HG03025 (cell line): ENCODE results near the gene KLHDC8A.

ENCODE experiments used
- ATAC-seq: cut with Tn5 transposase; IDR thresholded peaks from one replicate; pipeline ENCODE4 v1.9.1; 2021; ENCODE audit warnings: mild to moderate bottlenecking, moderate library complexity; ENCODE audit not compliant: unreplicated experiment, low FRiP score

The KLHDC8A gene

DNA sequence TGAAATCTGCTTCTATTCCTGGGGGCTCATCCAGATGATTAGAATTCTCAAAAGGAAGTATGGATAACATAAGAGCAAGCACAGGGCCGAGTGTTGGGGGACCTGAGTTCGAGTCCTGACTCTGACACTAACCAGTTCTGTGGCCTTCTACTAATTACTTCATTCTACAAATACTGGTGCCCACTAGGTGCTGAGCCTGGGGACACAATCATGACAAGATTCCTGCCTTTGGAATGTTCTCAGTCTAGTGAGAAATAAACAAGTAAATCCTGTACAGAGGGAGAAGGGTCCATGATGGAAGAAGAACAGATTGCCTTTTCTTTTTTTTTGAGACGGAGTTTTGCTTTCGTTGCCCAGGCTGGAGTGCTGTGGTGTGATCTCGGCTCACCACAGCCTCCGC, 32.9 kb downstream of the KLHDC8A start:
- no peak for ATAC-seq

GRCh38 chr1:205321959-205322283, 34.8 kb downstream of the KLHDC8A start:
- no peak for ATAC-seq

DNA sequence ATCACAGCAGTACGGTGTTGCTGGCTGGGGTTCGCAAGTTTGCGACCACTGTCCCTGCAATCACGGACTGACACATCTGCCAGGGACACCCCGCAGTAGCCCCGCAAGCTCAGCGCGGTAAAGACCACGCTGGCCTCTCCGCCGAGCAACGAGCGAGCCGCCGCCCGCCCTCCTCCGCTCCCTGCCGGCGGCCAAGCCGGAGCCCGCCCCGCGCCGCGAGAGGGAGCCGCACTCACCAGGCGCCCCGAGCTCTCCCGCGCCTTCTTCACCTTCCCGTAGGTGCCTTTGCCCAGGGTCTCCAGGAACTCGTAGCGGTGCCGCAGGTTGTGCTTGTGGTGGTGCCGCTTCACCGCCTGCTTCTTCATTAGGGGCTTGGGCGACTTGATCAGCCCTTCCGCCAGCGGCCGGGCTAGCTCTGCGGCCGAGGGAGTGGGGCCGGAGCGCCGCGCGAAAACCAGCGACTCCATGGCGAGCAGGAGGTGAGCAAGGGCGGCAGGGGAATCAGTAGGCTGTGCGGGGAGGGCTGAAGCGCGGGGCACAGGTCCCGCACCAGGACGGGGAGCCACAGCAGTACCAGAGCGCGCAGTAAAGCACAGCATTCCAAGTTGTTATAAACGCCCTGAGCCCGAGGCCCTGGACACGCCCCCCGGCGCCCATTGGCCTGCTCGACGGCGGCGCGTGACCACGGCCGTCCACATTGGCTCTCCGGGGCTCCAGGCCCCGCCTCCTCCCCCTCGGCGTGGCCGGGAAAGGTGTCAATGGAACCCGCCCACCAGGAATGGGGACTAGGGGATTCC, 35.4 kb downstream of the KLHDC8A start, which contains the start of gene NUAK2:
NUAK2 (minus strand) TSS at position 584 of the 797 bp plus-strand sequence; CDS start at position 467, 117 bp downstream.
- ATAC-seq, result peak; percentile 50

DNA sequence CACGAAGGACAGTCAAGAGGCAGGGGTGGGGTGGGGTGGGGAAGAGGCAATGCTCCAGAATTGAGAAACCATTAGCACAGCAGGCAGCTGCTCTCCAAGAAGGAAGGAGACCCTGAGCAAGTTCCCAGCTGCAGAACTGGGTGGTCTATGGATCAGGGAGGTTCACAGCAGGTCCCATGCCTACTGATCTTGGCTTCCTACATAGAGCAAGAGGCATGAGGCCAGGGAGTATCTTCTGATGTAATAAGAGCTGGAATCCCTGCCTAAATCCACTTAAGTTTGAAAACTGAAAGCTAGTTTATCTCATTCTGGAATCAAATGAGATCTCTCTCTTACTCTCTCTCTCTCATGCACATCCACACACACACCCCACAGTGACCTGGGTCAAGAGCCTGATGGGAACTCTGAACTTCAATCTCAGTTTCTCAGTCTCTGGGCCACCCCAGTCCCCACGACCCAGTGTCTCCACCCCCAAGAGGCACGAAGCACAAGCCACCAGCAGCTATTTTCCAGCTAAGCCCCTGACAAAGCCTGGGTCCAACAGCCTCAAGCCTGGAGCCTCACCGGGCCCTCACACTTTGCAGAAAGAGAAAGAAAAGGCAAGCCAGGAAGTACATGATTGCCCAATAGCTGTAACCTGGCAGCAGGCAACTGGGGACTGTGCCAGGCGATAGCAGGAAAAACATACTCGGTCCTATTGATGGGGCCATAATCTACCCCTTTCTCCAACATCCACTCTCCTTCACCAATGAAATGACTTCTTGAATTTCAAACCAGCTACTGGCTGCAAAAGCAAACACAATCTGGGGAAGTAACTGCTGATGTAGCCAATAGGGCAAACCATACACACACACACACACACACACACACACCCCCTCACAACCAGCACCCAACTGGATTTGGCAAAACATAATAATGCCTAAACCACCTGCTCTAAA, 37.4 kb downstream of the KLHDC8A start:
- no peak for ATAC-seq

DNA sequence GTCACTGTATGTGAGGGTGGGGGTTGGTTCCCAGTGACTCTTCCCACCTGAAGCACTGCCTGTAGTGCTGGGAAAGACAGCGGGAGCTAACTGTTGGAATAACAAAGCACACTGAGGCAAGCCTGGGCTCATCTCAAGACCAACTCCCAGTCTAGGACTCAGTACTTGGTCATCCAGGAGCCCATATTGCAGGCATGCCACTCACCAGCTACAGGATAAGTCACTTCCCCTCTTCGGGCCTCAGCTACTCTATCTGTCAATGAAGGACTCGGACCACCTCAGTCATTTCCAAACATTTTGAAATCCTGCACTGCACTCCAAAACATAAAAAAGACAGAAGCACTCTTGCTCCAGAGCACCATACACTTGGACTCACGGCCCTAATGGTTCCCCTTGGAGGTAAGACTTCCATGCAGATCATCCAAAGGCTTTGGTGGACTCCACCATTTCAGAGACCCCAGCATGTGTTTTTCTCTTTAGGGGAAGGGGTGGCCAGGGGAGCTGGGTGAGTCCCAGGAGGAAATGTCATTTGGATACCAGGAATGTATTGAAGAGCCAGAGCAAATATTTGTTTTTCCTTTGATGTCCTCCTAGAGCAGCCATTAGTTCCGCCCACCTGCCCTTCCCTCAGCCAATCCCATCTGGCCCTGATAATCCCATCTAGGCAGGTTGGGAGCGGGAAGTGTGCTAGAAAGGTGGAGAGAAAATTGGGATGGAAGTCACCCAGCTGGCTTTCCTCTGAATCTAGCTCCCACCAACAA, 38.3 kb downstream of the KLHDC8A start:
- no peak for ATAC-seq

GRCh38 chr1:205317311-205317917, 39.3 kb downstream of the KLHDC8A start:
- no peak for ATAC-seq

GRCh38 chr1:205316161-205316566, 40.6 kb downstream of the KLHDC8A start:
- ATAC-seq, result no peak

DNA sequence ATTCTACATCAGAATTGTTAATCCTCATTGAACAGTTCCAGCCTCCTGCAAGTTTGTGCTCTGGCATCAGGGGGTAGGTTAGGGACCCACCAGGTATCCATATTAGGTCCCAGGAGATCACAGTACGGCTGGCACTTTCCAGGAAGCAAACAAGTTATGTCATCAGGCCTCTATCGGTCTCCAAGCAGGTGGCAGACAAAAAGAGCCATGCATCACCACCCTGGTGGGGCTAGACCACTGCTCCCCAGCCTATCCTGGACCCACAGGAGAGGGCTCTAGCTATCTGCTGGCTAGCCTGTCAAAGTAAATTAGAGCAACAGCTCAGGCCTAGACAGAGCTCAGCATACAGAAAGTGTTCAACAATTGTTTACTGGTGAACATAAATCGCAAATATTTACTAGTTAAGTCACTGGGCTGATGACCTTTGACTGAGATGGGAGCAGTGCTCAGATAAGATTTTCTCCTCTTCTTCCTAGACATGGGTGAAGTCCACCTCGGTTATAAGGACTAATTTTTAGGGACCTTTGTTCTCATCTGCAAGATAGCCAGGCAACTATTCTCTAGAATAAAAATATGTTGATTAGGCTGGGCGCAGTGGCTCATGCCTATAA, 41.6 kb downstream of the KLHDC8A start:
- ATAC-seq, result no peak

DNA sequence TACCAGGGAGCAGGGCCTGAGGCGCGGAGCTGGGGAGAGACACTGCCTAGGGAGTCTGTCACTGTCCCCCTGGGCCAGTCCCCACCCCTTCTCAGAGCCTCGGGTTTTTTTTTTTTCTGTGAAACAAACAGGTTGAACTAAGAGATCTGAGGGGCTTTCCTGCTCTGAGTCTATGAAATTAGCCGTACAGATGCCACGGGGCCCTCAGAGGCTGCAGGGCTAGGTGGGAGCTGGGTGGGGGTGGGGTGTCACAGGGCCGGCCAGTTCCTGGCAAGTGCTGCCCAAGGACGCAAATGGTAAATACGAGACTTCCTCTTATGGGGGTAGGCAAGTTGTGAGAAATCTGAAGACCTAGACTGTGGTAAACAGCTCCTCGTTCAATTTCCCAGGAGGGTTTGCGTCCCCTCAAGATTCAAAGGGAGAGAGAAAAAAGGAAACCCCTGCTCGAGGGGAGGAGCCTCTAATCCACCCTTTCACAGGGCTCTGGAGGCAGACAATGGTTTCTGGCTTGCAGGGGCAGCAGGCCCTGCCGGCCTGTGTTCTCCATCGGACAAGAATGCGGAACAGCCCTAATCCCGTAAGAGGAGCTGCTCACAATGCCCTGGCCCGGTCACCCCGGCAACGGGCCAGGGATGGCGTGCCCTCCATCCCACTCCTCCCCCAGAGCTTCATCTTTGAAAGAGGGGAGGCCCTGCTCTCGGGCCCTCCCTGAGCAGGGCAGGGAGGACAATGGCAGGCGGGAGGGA, 43.0 kb downstream of the KLHDC8A start:
- no peak for ATAC-seq

- no peak for ATAC-seq
Measured at GRCh38 chr1:205312866-205313562, 43.7 kb downstream of the KLHDC8A start.

- ATAC-seq, result no peak
Measured at GRCh38 chr1:205310976-205311704, 45.6 kb downstream of the KLHDC8A start.

DNA sequence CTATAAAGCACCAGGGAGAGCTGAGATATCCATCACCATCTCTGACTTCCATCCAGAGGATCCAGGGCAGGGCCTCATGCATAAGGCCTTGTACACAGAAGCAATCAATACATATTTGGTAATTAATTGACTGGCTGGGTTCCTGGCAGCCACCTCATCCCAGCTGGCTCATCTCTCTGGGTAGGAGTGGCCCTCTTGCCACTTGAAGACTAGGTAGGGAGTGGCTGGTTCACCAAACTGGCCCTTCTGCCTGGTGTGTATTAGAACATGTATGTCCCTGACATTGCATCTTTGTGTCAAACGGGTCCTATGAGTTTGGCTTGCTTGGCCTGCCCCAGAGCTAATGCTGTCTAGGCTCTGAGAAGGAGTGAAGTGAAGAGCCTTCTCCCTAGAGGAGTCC, 47.0 kb downstream of the KLHDC8A start:
- no peak for ATAC-seq

DNA sequence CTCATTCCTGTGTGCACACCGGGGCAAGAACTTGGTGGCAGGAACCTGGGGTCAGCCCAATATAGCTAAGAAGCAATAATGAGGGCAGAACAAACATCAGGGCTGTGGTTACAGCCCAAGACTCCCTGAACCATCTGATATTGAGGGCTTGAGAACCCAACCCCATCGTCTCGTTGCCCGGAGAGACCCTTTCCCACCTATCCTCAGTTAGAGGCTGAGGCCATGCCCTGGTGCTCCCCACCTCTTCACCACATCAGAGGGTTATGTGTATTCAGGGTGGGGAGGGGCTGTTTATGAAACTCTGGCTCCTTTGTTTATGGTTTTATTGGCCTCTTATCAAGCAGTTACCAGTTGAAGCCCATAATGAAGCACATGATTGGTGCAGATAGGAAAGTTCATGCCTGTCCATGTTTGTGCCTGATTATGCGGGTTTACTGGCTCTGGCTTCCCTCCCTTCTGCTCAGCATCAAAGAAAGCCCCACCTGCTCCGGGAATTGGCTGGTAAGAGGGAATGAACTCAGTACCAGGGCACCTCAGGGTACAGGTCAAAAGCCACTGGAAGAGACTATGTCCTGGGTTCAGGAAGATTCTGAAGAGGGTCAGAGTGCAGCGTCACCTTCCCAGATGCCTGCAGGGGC, 49.7 kb downstream of the KLHDC8A start:
- no peak for ATAC-seq

DNA sequence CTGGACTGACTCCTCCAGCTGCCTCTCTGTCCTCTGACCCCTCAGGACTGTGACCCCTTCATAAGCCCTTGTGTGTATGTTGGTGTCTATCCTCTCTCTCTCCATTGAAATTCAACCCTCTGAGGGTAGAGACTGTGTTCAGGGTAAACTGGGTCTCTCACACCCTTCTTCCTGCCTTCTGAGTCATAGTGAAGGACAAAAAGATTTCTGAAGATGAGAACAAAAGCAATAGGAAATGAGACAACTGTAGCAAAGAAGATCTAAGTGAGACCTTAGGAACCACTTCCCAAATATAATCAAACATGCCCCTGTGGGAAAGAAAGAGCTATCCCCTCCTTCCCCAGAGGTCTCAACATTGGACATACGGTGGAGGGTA, 52.0 kb downstream of the KLHDC8A start:
- no peak for ATAC-seq

DNA sequence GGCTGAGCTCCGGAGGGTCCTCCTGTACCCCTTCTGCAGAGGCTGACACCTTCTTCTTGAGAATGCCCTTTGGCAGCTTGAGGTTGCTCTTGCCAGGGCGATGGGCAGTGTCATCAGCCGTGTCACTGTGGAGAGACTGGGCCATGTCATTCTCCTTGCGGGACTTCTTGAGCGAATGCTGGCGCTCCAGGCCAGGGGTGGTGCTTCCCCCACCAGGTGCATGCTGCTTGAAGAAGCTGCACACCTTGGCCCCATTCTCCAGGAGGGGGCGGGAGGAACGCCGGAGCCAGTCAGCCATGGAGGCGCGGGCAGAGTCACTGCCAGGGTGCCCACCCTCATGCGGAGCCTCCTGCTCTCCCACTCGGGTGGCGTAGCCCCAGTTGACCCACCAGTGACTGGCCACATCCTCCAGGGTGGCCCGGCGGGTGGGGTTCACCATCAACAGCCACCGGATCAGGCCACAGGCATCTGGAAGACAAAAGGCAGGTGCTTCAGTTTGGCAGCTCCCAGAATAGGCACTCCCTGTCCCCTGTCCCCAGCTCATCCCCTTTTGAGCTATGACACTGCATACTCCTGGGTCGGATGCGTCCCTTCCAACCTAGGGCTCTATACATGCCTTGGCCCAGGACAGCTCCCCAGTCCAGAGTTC, 52.6 kb downstream of the KLHDC8A start:
- ATAC-seq, result no peak

DNA sequence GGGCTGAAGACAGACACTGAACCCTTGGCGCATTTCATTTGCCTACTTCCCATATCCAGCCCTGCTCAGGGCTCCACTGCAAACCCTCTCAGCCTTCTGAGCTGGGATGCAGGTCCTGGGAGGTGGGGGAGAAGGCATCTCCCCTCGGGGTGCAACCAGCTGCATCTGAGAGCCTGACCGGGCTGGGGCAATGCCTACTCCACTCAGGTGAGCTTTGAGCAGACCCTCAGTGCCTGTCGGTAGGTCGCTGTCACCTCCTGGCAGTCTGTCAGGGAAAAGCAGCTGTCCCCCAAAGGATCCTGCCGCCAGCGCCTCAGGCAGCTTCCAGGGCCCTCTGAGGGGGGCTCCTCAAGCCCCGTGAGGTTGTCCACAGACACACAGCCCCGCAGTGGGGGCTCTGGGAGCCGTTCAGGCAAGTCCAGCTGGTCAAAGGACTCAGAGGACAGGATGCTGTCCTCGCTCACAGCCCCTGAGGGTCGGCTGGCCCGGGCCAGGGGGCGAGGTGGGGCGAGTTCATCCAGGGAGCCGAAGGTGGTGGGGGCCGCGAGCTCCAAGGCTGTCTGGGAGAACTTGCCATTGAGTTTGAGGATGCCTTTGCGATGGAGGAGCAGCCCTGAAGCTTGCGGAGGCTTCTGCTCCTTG, 53.4 kb downstream of the KLHDC8A start:
- ATAC-seq, result no peak
